Prostate gland (tissue), 2 donors: Measurements from ENCODE around the gene SLC27A6.
"Not testable (repeated sequence)": the region's sequence is repeated elsewhere in the genome, so short reads cannot be mapped to it uniquely, and the experiment has no call there.

Experiments used
- POLR2A ChIP-seq: fragments of 450-650 bp; IDR thresholded peaks from one replicate; pipeline ENCODE4 v1.6.1; 2016; ENCODE audit warnings: antibody characterized with exemption, mild to moderate bottlenecking
- TF ChIP-seq, protein P1 (sequence below), 4 experiments: fragments of 200-600 bp in 2 of 4; fragments of 450-650 bp in 2 of 4; sonication (generic) in 2 of 4; IDR thresholded peaks; 1 replicate in 3 of 4; 2 replicates in 1 of 4; pipeline ENCODE4 v1.5.1; 2016 to 2019; ENCODE audit warnings: antibody characterized with exemption in 4 of 4, mild to moderate bottlenecking in 2 of 4, moderate library complexity in 2 of 4

DNA sequence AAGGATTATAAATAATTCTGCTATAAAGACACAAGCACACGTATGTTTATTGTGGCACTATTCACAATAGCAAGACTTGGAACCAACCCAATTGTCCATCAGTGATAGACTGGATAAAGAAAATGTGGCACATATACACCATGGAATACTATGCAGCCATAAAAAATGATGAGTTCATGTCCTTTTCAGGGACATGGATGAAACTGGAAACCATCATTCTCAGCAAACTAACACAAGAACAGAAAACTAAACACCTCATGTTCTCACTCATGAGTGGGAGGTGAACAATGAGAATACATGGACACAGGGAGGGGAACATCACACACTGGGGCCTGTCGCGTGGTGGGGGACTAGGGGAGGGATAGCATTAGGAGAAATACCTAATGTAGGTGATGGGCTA, 71.0 kb downstream of the SLC27A6 start:
- TF ChIP-seq, protein P1, sequence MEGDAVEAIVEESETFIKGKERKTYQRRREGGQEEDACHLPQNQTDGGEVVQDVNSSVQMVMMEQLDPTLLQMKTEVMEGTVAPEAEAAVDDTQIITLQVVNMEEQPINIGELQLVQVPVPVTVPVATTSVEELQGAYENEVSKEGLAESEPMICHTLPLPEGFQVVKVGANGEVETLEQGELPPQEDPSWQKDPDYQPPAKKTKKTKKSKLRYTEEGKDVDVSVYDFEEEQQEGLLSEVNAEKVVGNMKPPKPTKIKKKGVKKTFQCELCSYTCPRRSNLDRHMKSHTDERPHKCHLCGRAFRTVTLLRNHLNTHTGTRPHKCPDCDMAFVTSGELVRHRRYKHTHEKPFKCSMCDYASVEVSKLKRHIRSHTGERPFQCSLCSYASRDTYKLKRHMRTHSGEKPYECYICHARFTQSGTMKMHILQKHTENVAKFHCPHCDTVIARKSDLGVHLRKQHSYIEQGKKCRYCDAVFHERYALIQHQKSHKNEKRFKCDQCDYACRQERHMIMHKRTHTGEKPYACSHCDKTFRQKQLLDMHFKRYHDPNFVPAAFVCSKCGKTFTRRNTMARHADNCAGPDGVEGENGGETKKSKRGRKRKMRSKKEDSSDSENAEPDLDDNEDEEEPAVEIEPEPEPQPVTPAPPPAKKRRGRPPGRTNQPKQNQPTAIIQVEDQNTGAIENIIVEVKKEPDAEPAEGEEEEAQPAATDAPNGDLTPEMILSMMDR (IDR thresholded peaks at IDR 0.05) = not testable (repeated sequence)
- TF ChIP-seq POLR2A = not testable (repeated sequence)
